IMR-90 (cell line): ENCODE results near the gene FGR. TPM values are rescaled to one million over a fixed set of nuclear protein-coding genes. Genes with fewer than 3 reads are reported as not detected.

Experiments used
- ATAC-seq: fragments of 200-7000 bp; cut with Tn5 transposase; 2 replicates; pipeline ENCODE4 v1.9.1; 2020; ENCODE audit warnings: low read depth, mild to moderate bottlenecking, moderate library complexity
- BruUV-seq: library from RNA; stranded (reverse); fragments of 400-500 nt; replicated peaks from 2 replicates; lab custom pipeline; 2021; lab: Mats Ljungman, UMichigan
- CTCF ChIA-PET: fragments of 300-600 bp; formaldehyde crosslinking; extraction: SDS; loops from one replicate; lab custom pipeline; 2021; ENCODE audit warnings: antibody characterized with exemption; lab: Yijun Ruan, JAX
- POLR2A ChIA-PET: fragments of 300-600 bp; sonication (Branson Sonifier 250); formaldehyde crosslinking; loops from one replicate; lab custom pipeline; 2022; ENCODE audit warnings: antibody characterized with exemption; ENCODE audit not compliant: unreplicated experiment; lab: Charles Lee
- DNase-seq: peaks from one replicate; pipeline ENCODE4 v3.0.0; 2013
- H2AFZ ChIP-seq: replicated peaks from 2 replicates; pipeline ENCODE3; 2013; ENCODE audit warnings: low read length, mild to moderate bottlenecking; ENCODE audit not compliant: poor library complexity
- H2AK5ac ChIP-seq: 2 replicates; pipeline ENCODE4 v1.6.1; 2013; ENCODE audit warnings: low read depth, low read length, inconsistent platforms
- H2AK9ac ChIP-seq: replicated peaks from 2 replicates; pipeline ENCODE3; 2013; ENCODE audit warnings: mild to moderate bottlenecking, low read depth, low read length, moderate library complexity; ENCODE audit not compliant: poor library complexity
- H2BK120ac ChIP-seq: 2 replicates; pipeline ENCODE4 v1.6.1; 2013; ENCODE audit warnings: low read depth, low read length, inconsistent platforms
- H2BK15ac ChIP-seq: 3 replicates; pipeline ENCODE4 v1.6.1; 2013; ENCODE audit warnings: low read depth, low read length, inconsistent platforms
- H2BK20ac ChIP-seq: 2 replicates; pipeline ENCODE4 v1.6.1; 2013; ENCODE audit warnings: low read depth, mild to moderate bottlenecking, inconsistent platforms, low read length, moderate library complexity
- H2BK5ac ChIP-seq: 2 replicates; pipeline ENCODE4 v1.6.1; 2013; ENCODE audit warnings: mild to moderate bottlenecking, low read depth, low read length, inconsistent platforms; ENCODE audit not compliant: poor library complexity, severe bottlenecking
- H3K14ac ChIP-seq: replicated peaks from 2 replicates; pipeline ENCODE4 v1.6.1; 2013; ENCODE audit warnings: low read depth, low read length, inconsistent platforms
- H3K18ac ChIP-seq: 2 replicates; pipeline ENCODE4 v1.6.1; 2013; ENCODE audit warnings: low read depth, low read length, control low read depth
- H3K23ac ChIP-seq: 2 replicates; pipeline ENCODE4 v1.6.1; 2013; ENCODE audit warnings: low read depth, low read length, inconsistent platforms
- H3K27ac ChIP-seq: 2 replicates; pipeline ENCODE4 v1.5.1; 2013; ENCODE audit warnings: mild to moderate bottlenecking, control low read depth, low read length; ENCODE audit not compliant: insufficient read depth
- H3K27me3 ChIP-seq: 2 replicates; pipeline ENCODE4 v1.6.1; 2013; ENCODE audit warnings: low read length; ENCODE audit not compliant: control insufficient read depth, insufficient read depth
- H3K36me3 ChIP-seq: 2 replicates; pipeline ENCODE4 v1.6.1; 2013; ENCODE audit warnings: low read length, mixed read lengths; ENCODE audit not compliant: control insufficient read depth, insufficient read depth
- H3K4ac ChIP-seq: 2 replicates; pipeline ENCODE4 v1.6.1; 2013; ENCODE audit warnings: low read depth, low read length, inconsistent platforms
- H3K4me1 ChIP-seq: 2 replicates; pipeline ENCODE4 v1.6.1; 2013; ENCODE audit warnings: low read length, mixed read lengths; ENCODE audit not compliant: control insufficient read depth, insufficient read depth
- H3K4me2 ChIP-seq: 2 replicates; pipeline ENCODE4 v1.6.1; 2013; ENCODE audit warnings: low read depth, mild to moderate bottlenecking, control low read depth, low read length, moderate library complexity
- H3K4me3 ChIP-seq: 2 replicates; pipeline ENCODE4 v1.5.1; 2013; ENCODE audit warnings: low read depth, mild to moderate bottlenecking, control low read depth, low read length, moderate library complexity; ENCODE audit not compliant: insufficient read depth
- H3K56ac ChIP-seq: 2 replicates; pipeline ENCODE4 v1.6.1; 2013; ENCODE audit warnings: low read length, inconsistent platforms; ENCODE audit not compliant: insufficient read depth; ENCODE audit errors: extremely low read depth
- H3K79me1 ChIP-seq, 2 experiments: 2 replicates each; pipeline ENCODE4 v1.6.1; 2013; ENCODE audit warnings: low read length in 2 of 2, inconsistent platforms in 1 of 2, low read depth in 1 of 2
- H3K9ac ChIP-seq: 2 replicates; pipeline ENCODE4 v1.6.1; 2013; ENCODE audit warnings: low read depth, low read length, control low read depth
- H3K9me1 ChIP-seq: 2 replicates; pipeline ENCODE4 v1.6.1; 2013; ENCODE audit warnings: low read length, inconsistent platforms; ENCODE audit not compliant: insufficient read depth
- H3K9me3 ChIP-seq: 2 replicates; pipeline ENCODE4 v1.6.1; 2013; ENCODE audit warnings: low read length; ENCODE audit not compliant: control insufficient read depth, insufficient read depth
- H4K20me1 ChIP-seq: 2 replicates; pipeline ENCODE4 v1.6.1; 2013; ENCODE audit warnings: low read length, inconsistent platforms; ENCODE audit not compliant: insufficient read depth
- H4K5ac ChIP-seq: 2 replicates; pipeline ENCODE4 v1.6.1; 2013; ENCODE audit warnings: mild to moderate bottlenecking, low read depth, low read length, control low read depth
- H4K8ac ChIP-seq, 2 experiments: 2 replicates each; pipeline ENCODE4 v1.6.1; 2013; ENCODE audit warnings: low read depth in 2 of 2, low read length in 2 of 2, control low read depth in 1 of 2, inconsistent platforms in 1 of 2
- H4K91ac ChIP-seq: 2 replicates; pipeline ENCODE4 v1.6.1; 2013; ENCODE audit warnings: low read depth, low read length, inconsistent platforms; ENCODE audit not compliant: insufficient read depth
- FOS ChIP-seq: fragments of 150-350 bp; IDR thresholded peaks from 2 replicates; pipeline ENCODE4 v1.6.1; 2016; ENCODE audit warnings: low read depth, low read length
- MXI1 ChIP-seq: IDR thresholded peaks from 2 replicates; pipeline ENCODE4 v1.6.1; 2012; ENCODE audit warnings: low read depth, mild to moderate bottlenecking, low read length, moderate library complexity, borderline replicate concordance
- RAD21 ChIP-seq: IDR thresholded peaks from 2 replicates; pipeline ENCODE4 v1.6.1; 2012; ENCODE audit warnings: low read length, improper control_type of control experiment
- RCOR1 ChIP-seq: IDR thresholded peaks from 2 replicates; pipeline ENCODE4 v1.6.1; 2012; ENCODE audit warnings: mild to moderate bottlenecking, low read length, improper control_type of control experiment; ENCODE audit not compliant: insufficient replicate concordance
- WGBS, 2 experiments: methylation state at CpG; one replicate each; pipeline versions ENCODE4 v1.1.5 to v1.1.7; 2013; ENCODE audit warnings: missing lambda C conversion rate in 2 of 2; ENCODE audit not compliant: insufficient read length in 1 of 2; ENCODE audit errors: extremely low coverage in 2 of 2; 5-methylcytosine and 5-hydroxymethylcytosine counted together
- dilution Hi-C: fragments of 300-500 bp; cut with HindIII; formaldehyde crosslinking; loops from one replicate; pipeline ENCODE4 v1.14.3; 2018; ENCODE audit warnings: low sequenced_read_pairs; ENCODE audit not compliant: unreplicated experiment
- in situ Hi-C: fragments of 300-500 bp; cut with MboI; formaldehyde crosslinking; loops from 3 replicates; pipeline ENCODE4 v1.14.3; 2019; ENCODE audit warnings: low sequenced_read_pairs, inconsistent platforms, mixed read lengths
- intact Hi-C: fragments of 100-400 bp; cut with micrococcal nuclease; formaldehyde crosslinking; loops from 2 replicates; pipeline ENCODE4 v1.10.0; 2022
- polyA plus RNA-seq, 3 experiments: library from polyadenylated mRNA; depleted of rRNA; stranded (reverse); fragments of >200 nt; gene quantifications; 2 replicates each; pipeline ENCODE4 v1.2.3, GENCODE V29; 2012; ENCODE audit warnings: low replicate concordance in 1 of 3
- total RNA-seq: library from RNA; depleted of rRNA; stranded (reverse); fragments of >200 nt; gene quantifications from 2 replicates; pipeline ENCODE4 v1.2.3, GENCODE V29; 2012

FGR gene
- total and polyA plus RNA-seq, 2 of the 4 experiments (the other 2 are of a cell fraction), result not detected

DNA sequence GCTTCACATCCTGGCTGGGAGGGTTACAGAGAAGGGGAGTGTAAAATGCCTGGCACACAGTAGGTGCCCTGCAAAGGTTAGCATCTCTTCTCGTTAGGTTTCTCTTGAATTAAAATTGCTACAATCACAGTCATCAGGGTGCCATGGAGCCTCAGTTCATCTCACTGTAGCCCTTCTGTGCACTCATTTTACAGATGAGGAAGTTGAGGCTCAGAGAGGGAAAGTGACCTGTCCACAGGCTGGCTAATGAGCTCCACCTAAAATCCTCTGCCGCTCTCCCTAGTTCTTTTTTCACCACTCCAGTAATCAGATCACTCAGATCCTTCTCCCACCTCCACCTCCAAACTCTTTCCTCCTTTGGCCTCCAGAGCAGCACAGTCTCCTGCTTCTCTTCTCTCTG is 17.6 kb downstream of the FGR start:
- no peak overlapping the region for H2AK5ac ChIP-seq
- in situ Hi-C loops, result no loop called here
- no peak overlapping the region for H4K91ac ChIP-seq
- no peak overlapping the region for H3K4me2 ChIP-seq
- H4K20me1 ChIP-seq, result no peaks in the 10 kb centered on the region
- ChIA-PET POLR2A (no interaction called here), CTCF (no interaction called here)
- TF ChIP-seq RCOR1, result no peak
- no peak for TF ChIP-seq MXI1
- no peak for TF ChIP-seq RAD21
- TF ChIP-seq FOS, result no peak
- H2BK5ac ChIP-seq, result no peak overlapping the region
- H3K9me1 ChIP-seq, result no peaks in the 10 kb centered on the region
- no peaks in the 10 kb centered on the region for H3K4me1 ChIP-seq
- no peak overlapping the region for H4K8ac ChIP-seq
- no peak overlapping the region for H3K4me3 ChIP-seq
- H3K56ac ChIP-seq, result no peak overlapping the region
- no peak for ATAC-seq
- H2AFZ ChIP-seq, result no peak overlapping the region
- no peak overlapping the region for H4K5ac ChIP-seq
- no peak overlapping the region for H3K4ac ChIP-seq
- H3K23ac ChIP-seq, result no peak overlapping the region
- no peak overlapping the region for H3K14ac ChIP-seq
- H2BK120ac ChIP-seq, result no peak overlapping the region
- no peaks in the 10 kb centered on the region for H3K36me3 ChIP-seq
- H3K27me3 ChIP-seq, result peaks cover 20% of the 10 kb centered on the region
- 100% methylated on average over 1 of the region's 2 CpGs; no CpG with 5 or more reads in 1 of the 2 experiments for WGBS, 2 experiments
- no peak overlapping the region for H3K9ac ChIP-seq
- no peak overlapping the region for H2AK9ac ChIP-seq
- no peak overlapping the region for H3K27ac ChIP-seq
- intact Hi-C loops, result no loop called here
- H2BK20ac ChIP-seq, result no peak overlapping the region
- no peaks in the 10 kb centered on the region for H3K79me1 ChIP-seq
- no peak for DNase-seq
- no TSS peak for BruUV-seq
- no peak overlapping the region for H2BK15ac ChIP-seq
- H3K18ac ChIP-seq, result no peak overlapping the region
- H3K9me3 ChIP-seq, result no peaks in the 10 kb centered on the region
- dilution Hi-C loops, result no loop called here
